ENCODE measurements around the gene SAAL1. TPM values are rescaled to one million over a fixed set of nuclear protein-coding genes. Genes with fewer than 3 reads are reported as not detected.

SAAL1 gene
- total and polyA plus RNA-seq, 2 donors (not counting 1 experiment from before 2014, with no cell fraction given), result 12.8 to 35.2 TPM

DNA sequence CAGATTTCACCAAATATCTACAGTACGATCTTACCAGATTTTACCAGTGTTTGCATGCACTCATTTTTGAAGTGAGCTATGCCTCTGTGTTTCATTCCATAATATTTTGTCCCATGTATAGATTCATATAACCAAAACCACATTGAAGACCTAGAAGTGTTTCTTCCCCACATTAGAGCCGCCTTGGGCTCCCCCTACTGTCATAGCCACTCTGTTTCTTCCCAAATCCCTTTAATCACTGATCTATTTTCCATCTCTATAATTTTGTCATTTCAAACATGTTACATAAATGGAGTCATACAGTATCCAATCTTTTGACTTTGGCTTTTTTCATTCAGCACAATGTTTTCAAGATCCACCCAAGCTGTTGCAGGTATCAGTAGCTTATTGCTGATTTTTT is 39.1 kb upstream of the SAAL1 start:
- intact Hi-C loops (cut with micrococcal nuclease), result no loop called here
- no peaks in the 10 kb centered on the region for H3K79me2 ChIP-seq (ENCODE audit: control insufficient read depth, insufficient read depth, low read length)
- no peaks in the 10 kb centered on the region for H4K20me1 ChIP-seq (ENCODE audit: control insufficient read depth, insufficient read depth, low read length, poor library complexity, severe bottlenecking)
- no peaks in the 10 kb centered on the region for H3K4me1 ChIP-seq (ENCODE audit: control insufficient read depth in 2 of 2, insufficient read depth in 2 of 2, low read length in 2 of 2)
- H3K27ac ChIP-seq (ENCODE audit: low read length in 2 of 2), result no peak overlapping the region
- no peak overlapping the region for H3K4me3 ChIP-seq (ENCODE audit: control extremely low read depth in 1 of 5, extremely low read depth in 1 of 5, insufficient read depth in 1 of 5, low read depth in 2 of 5, low read length in 4 of 5)
- H2AFZ ChIP-seq (ENCODE audit: insufficient read depth, low read depth, low read length, poor library complexity, severe bottlenecking), result no peak overlapping the region
- POLR2A ChIA-PET, result no interaction called here
- 87% methylated on average over 2 of the region's 2 CpGs for WGBS (ENCODE audit: insufficient coverage)
- no peak overlapping the region for H3K9ac ChIP-seq (ENCODE audit: low read length)
- H3K4me1 Mint-ChIP-seq, result no peaks in the 10 kb centered on the region
- H3K9me3 ChIP-seq (ENCODE audit: control extremely low read depth in 1 of 3, control insufficient read depth in 2 of 3, insufficient read depth in 1 of 3, low read length in 2 of 3), result no peaks in the 10 kb centered on the region
- no peak for ATAC-seq (ENCODE audit: low read depth)
- TF ChIP-seq, protein P1, sequence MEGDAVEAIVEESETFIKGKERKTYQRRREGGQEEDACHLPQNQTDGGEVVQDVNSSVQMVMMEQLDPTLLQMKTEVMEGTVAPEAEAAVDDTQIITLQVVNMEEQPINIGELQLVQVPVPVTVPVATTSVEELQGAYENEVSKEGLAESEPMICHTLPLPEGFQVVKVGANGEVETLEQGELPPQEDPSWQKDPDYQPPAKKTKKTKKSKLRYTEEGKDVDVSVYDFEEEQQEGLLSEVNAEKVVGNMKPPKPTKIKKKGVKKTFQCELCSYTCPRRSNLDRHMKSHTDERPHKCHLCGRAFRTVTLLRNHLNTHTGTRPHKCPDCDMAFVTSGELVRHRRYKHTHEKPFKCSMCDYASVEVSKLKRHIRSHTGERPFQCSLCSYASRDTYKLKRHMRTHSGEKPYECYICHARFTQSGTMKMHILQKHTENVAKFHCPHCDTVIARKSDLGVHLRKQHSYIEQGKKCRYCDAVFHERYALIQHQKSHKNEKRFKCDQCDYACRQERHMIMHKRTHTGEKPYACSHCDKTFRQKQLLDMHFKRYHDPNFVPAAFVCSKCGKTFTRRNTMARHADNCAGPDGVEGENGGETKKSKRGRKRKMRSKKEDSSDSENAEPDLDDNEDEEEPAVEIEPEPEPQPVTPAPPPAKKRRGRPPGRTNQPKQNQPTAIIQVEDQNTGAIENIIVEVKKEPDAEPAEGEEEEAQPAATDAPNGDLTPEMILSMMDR (IDR thresholded peaks at IDR 0.05), result no peak
- TF ChIP-seq EZH2 (IDR thresholded peaks at IDR 0.05; ENCODE audit: borderline replicate concordance, insufficient read depth, low read depth, low read length, poor library complexity, severe bottlenecking), result no peak
- no peak overlapping the region for H3K27ac Mint-ChIP-seq
- CTCF ChIA-PET, result interaction anchor here (0.9 kb wide), 1 partner anchor 34 kb away, joined by 3 read pairs; no protein-coding TSS in a partner anchor
- peaks cover 0 to 10% (median 2%) of the 10 kb centered on the region in 4 experiments for H3K27me3 ChIP-seq (replicated peaks in 1 of 4; ENCODE audit: control extremely low read depth in 1 of 4, control insufficient read depth in 3 of 4, insufficient read depth in 4 of 4, low read length in 3 of 4)
- H3K36me3 ChIP-seq (replicated peaks in 1 of 2; ENCODE audit: control extremely low read depth in 1 of 2, control insufficient read depth in 1 of 2, extremely low read depth in 1 of 2, insufficient read depth in 2 of 2, low read length in 1 of 2), result no peaks in the 10 kb centered on the region
- H3K4me3 Mint-ChIP-seq, result no peak overlapping the region
- H3K4me2 ChIP-seq (replicated peaks; ENCODE audit: low read depth, low read length, poor library complexity, severe bottlenecking), result no peak overlapping the region
- no peaks in the 10 kb centered on the region for H3K9me3 Mint-ChIP-seq (ENCODE audit: insufficient read depth)
- H3K27me3 Mint-ChIP-seq, result peaks cover 48% of the 10 kb centered on the region
- DNase-seq, result no peak

DNA sequence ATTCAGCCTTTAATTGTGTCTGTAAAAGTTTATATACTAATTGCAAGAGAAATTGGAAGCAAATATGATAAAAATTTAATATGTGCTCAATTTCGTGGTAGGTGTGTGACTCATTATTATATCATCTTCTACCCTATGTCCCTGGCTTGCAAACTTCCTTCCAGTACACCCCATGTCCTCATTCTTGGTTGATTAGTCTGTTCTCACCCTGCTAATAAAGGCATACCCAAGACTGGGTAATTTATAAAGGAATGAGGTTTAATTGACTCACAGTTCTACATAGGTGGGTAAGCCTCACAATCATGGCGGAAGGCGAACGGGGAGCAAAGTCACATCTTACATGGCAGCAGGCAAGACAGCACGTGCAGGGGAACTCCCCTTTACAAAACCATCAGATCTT is 38.4 kb upstream of the SAAL1 start:
- H3K9me3 Mint-ChIP-seq (ENCODE audit: insufficient read depth), result no peaks in the 10 kb centered on the region
- DNase-seq (no peak), ATAC-seq (ENCODE audit: low read depth) (no peak)
- H4K20me1 ChIP-seq (ENCODE audit: control insufficient read depth, insufficient read depth, low read length, poor library complexity, severe bottlenecking), result no peaks in the 10 kb centered on the region
- H3K9me3 ChIP-seq (ENCODE audit: control extremely low read depth in 1 of 3, control insufficient read depth in 2 of 3, insufficient read depth in 1 of 3, low read length in 2 of 3), result no peaks in the 10 kb centered on the region
- WGBS (ENCODE audit: insufficient coverage), result 100% methylated on average over 1 of the region's 5 CpGs
- no peaks in the 10 kb centered on the region for H3K36me3 ChIP-seq (replicated peaks in 1 of 2; ENCODE audit: control extremely low read depth in 1 of 2, control insufficient read depth in 1 of 2, extremely low read depth in 1 of 2, insufficient read depth in 2 of 2, low read length in 1 of 2)
- TF ChIP-seq, protein P1 (IDR thresholded peaks at IDR 0.05), result no peak
- TF ChIP-seq EZH2 (IDR thresholded peaks at IDR 0.05; ENCODE audit: borderline replicate concordance, insufficient read depth, low read depth, low read length, poor library complexity, severe bottlenecking), result no peak
- H3K27me3 Mint-ChIP-seq, result peaks cover 47% of the 10 kb centered on the region
- no peak overlapping the region for H2AFZ ChIP-seq (ENCODE audit: insufficient read depth, low read depth, low read length, poor library complexity, severe bottlenecking)
- ChIA-PET CTCF (no interaction called here), POLR2A (no interaction called here)
- H3K4me1 Mint-ChIP-seq, result no peaks in the 10 kb centered on the region
- H3K4me2 ChIP-seq (replicated peaks; ENCODE audit: low read depth, low read length, poor library complexity, severe bottlenecking), result no peak overlapping the region
- H3K9ac ChIP-seq (ENCODE audit: low read length), result no peak overlapping the region
- H3K79me2 ChIP-seq (ENCODE audit: control insufficient read depth, insufficient read depth, low read length), result no peaks in the 10 kb centered on the region
- H3K4me1 ChIP-seq (ENCODE audit: control insufficient read depth in 2 of 2, insufficient read depth in 2 of 2, low read length in 2 of 2), result no peaks in the 10 kb centered on the region
- H3K27me3 ChIP-seq (replicated peaks in 1 of 4; ENCODE audit: control extremely low read depth in 1 of 4, control insufficient read depth in 3 of 4, insufficient read depth in 4 of 4, low read length in 3 of 4), result peaks cover 0 to 10% (median 2%) of the 10 kb centered on the region in 4 experiments
- intact Hi-C loops (cut with micrococcal nuclease), result no loop called here
- H3K27ac ChIP-seq (ENCODE audit: low read length in 2 of 2), result no peak overlapping the region
- no peak overlapping the region for H3K4me3 ChIP-seq (ENCODE audit: control extremely low read depth in 1 of 5, extremely low read depth in 1 of 5, insufficient read depth in 1 of 5, low read depth in 2 of 5, low read length in 4 of 5)
- H3K4me3 Mint-ChIP-seq, result no peak overlapping the region
- no peak overlapping the region for H3K27ac Mint-ChIP-seq
